Ovary (tissue), 9 donors: Measurements from ENCODE around the gene GNG12. TPM values are rescaled to one million over a fixed set of nuclear protein-coding genes. Genes with fewer than 3 reads are reported as not detected.
A peak's percentile ranks its signal among the peaks of the same experiment; 100 is the strongest.

Experiments
- DNase-seq, 5 donors: peaks; one replicate each; pipeline ENCODE4 v3.0.0-alpha.2; 2019 to 2020
- H3K27ac ChIP-seq, 2 donors: fragments of 200-600 bp; one replicate each; pipeline versions ENCODE4 v1.5.1 to v1.8.0; 2019 to 2022
- H3K27me3 ChIP-seq: fragments of 200-600 bp; one replicate; pipeline ENCODE4 v1.8.0; 2022
- H3K36me3 ChIP-seq: fragments of 200-600 bp; sonication (generic); one replicate; pipeline ENCODE4 v1.5.1; 2019
- H3K4me1 ChIP-seq: one replicate; pipeline ENCODE4 v1.8.1; 2013; ENCODE audit warnings: mild to moderate bottlenecking, moderate library complexity; ENCODE audit not compliant: insufficient read depth
- H3K4me3 ChIP-seq: fragments of 200-600 bp; sonication (generic); one replicate; pipeline ENCODE4 v1.5.1; 2017
- H3K9me3 ChIP-seq, 2 donors: fragments of 200-600 bp in 1 of 2; sonication (generic) in 1 of 2; one replicate each; pipeline versions ENCODE4 v1.5.1 to v1.8.1; 2013 to 2019; ENCODE audit warnings: mild to moderate bottlenecking in 1 of 2, moderate library complexity in 1 of 2
- EP300 ChIP-seq: sonication (generic); formaldehyde crosslinking; IDR thresholded peaks from one replicate; pipeline ENCODE4 v1.6.1; 2017; ENCODE audit warnings: antibody characterized with exemption
- POLR2A ChIP-seq: fragments of 450-650 bp; IDR thresholded peaks from one replicate; pipeline ENCODE4 v1.6.1; 2017; ENCODE audit warnings: antibody characterized with exemption, mild to moderate bottlenecking, moderate library complexity
- WGBS, 3 donors: extraction: QIAGEN DNeasy Blood & Tissue Kit in 1 of 3; methylation state at CpG; one replicate each; pipeline versions ENCODE4 v1.1.5 to v1.1.7; 2013 to 2017; 5-methylcytosine and 5-hydroxymethylcytosine counted together
- intact Hi-C, 4 donors: fragments of 100-400 bp; cut with DNase I; formaldehyde crosslinking; loops; one replicate each; pipeline versions ENCODE4 v1.11.0 to v1.15.1; 2022 to 2023
- polyA plus RNA-seq, 2 donors: library from polyadenylated mRNA; stranded (reverse); fragments of 200-250 nt in 1 of 2; fragments of 350-450 nt in 1 of 2; fragmentation: Illumina TruSeq in 1 of 2; extraction: RNeasy Lipid Tissue Mini Kit (QIAGEN cat#74804) in 1 of 2; gene quantifications; one replicate each; pipeline ENCODE4 v1.2.3, GENCODE V29; 2013 to 2014
- total RNA-seq, 7 donors: library from RNA; depleted of rRNA in 2 of 7; stranded (reverse); fragments of >200 nt in 2 of 7; fragmentation: NEBNext Ultra II Directional in 3 of 7; extraction: Animal tissue kit (Norgen Biotek cat#: 25700) in 3 of 7; gene quantifications; one replicate each; pipeline versions ENCODE4 v1.1.0 to v1.2.4, GENCODE V29; 2016 to 2023
- TF ChIP-seq, protein P1 (sequence below), 3 donors: fragments of 450-650 bp in 2 of 3; fragments of 200-600 bp in 1 of 3; IDR thresholded peaks; one replicate each; pipeline versions ENCODE4 v1.5.1 to v1.8.0; 2016 to 2022; ENCODE audit warnings: antibody characterized with exemption in 3 of 3, mild to moderate bottlenecking in 1 of 3
- donor health status: DM: no; HTN: no; CAD: no; lungs with moderate emphysema.
- donor health status: DM: no; HTN: no; CAD: no.
- donor health status: Bipolar disorder and iron deficiency.
- donor health status: DM: yes; HTN: yes; CAD: no.
- donor health status: DM: no; HTN: no; CAD: no.
- donor health status: DM: yes; HTN: yes; CAD: no.

Gene GNG12
- total and polyA plus RNA-seq, 9 donors, result 41.0 to 121 (median 68.0) TPM

DNA sequence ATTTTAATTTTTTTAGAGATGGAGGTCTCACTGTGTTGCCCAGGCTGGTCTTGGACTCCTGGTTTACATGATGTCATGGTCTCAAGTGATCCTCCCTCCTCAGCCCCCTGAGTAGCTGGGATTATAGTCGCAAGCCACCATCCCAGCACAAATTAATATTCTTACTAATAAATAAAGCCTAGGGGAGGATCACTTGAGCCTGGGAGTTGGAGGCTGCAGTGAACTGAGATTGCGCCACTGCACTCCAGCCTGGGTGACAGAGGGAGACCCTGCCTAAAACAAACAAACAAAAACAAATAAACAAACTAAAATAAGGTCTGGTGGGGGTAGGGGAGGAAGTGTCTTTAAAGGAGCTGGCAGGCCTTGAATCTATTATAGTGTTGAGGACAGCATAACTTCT is 157.0 kb downstream of the GNG12 start:
- Histone ChIP-seq H3K4me1 (peaks cover 5% of the 10 kb centered on the region), H3K27me3 (no peaks in the 10 kb centered on the region), H3K27ac (no peak overlapping the region), H3K9me3 (no peaks in the 10 kb centered on the region), H3K4me3 (no peak overlapping the region), H3K36me3 (no peaks in the 10 kb centered on the region)
- intact Hi-C loops, result no loop called here
- DNase-seq, result no peak
- TF ChIP-seq EP300 (no peak), POLR2A (no peak)
- TF ChIP-seq, protein P1, sequence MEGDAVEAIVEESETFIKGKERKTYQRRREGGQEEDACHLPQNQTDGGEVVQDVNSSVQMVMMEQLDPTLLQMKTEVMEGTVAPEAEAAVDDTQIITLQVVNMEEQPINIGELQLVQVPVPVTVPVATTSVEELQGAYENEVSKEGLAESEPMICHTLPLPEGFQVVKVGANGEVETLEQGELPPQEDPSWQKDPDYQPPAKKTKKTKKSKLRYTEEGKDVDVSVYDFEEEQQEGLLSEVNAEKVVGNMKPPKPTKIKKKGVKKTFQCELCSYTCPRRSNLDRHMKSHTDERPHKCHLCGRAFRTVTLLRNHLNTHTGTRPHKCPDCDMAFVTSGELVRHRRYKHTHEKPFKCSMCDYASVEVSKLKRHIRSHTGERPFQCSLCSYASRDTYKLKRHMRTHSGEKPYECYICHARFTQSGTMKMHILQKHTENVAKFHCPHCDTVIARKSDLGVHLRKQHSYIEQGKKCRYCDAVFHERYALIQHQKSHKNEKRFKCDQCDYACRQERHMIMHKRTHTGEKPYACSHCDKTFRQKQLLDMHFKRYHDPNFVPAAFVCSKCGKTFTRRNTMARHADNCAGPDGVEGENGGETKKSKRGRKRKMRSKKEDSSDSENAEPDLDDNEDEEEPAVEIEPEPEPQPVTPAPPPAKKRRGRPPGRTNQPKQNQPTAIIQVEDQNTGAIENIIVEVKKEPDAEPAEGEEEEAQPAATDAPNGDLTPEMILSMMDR (IDR thresholded peaks at IDR 0.05), result no peak
- WGBS, 3 donors, result 80 to 83% (median 83%) methylated on average over 2 of the region's 2 CpGs

DNA sequence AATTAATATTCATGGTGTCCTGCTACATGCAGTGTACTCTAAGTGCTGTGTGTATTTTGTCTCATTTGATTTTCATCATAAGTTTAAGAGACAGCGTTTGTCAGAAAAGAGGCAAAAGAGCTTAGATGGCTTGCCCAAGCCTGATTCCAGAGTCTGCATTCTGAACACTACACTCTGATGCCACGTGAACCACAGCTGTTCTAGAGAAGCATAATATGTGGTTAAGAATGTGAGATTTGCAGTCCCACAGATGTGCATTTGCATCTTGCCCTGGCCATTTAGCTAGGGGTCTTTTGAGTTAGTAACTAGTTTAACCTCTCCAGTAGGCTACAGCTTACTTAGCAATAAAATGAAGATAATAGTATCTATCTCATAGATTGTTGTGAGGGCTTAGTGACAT is 157.5 kb downstream of the GNG12 start:
- 37 to 55% (median 39%) methylated on average over 2 of the region's 2 CpGs for WGBS, 3 donors
- H3K4me1 ChIP-seq, result peaks cover 5% of the 10 kb centered on the region
- H3K27me3 ChIP-seq, result no peaks in the 10 kb centered on the region
- no peak overlapping the region for H3K4me3 ChIP-seq
- H3K27ac ChIP-seq, result no peak overlapping the region
- H3K36me3 ChIP-seq, result no peaks in the 10 kb centered on the region
- intact Hi-C loops, result no loop called here
- TF ChIP-seq POLR2A (no peak), EP300 (no peak)
- TF ChIP-seq, protein P1 (IDR thresholded peaks at IDR 0.05), result no peak
- DNase-seq, result no peak
- H3K9me3 ChIP-seq, result no peaks in the 10 kb centered on the region

DNA sequence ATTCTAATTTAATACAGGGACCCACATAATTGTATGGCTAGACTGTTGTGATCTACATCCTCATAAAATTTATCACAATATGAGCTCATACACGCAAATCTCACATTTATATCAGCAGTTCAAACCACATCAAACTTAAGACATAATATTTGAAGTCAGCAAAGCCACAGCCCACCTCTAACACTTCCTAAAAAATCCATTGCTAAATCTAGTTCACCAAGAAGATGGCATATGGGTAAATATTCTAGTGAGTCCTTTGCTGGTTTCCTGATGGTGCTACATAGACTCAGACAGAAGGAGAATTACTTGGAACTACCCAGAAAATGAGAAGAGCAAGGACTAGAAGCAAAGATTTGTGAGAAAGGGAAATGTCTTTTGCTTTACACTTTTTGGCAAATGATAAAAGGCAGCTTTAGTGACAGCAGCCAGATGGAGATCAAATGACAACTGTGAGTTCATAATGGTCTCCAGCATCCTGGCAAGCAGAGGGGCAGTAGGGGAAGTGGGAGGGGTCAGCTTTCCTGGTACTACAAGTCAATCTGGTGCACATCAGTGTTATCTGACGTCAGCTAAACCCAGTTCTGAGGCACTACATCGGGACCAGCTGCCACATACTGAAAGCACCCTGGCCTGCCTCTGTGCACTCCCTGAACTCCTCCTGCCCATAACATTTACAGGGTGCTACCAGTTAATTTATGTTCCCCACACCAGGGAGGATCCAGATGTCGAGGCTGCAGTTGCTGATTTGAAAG is 158.8 kb downstream of the GNG12 start:
- intact Hi-C loops, result no loop called here
- no peaks in the 10 kb centered on the region for H3K27me3 ChIP-seq
- TF ChIP-seq, protein P1 (IDR thresholded peaks at IDR 0.05), result no peak
- TF ChIP-seq POLR2A (no peak), EP300 (no peak)
- H3K4me3 ChIP-seq, result no peak overlapping the region
- no peaks in the 10 kb centered on the region for H3K36me3 ChIP-seq
- no peak overlapping the region for H3K27ac ChIP-seq
- 20 to 25% (median 23%) methylated on average over 4 of the region's 4 CpGs for WGBS, 3 donors
- H3K9me3 ChIP-seq, result no peaks in the 10 kb centered on the region
- H3K4me1 ChIP-seq, result peaks cover 5% of the 10 kb centered on the region
- DNase-seq, result peak in 4 of 5 donors; percentile 21 to 49 (median 32)

DNA sequence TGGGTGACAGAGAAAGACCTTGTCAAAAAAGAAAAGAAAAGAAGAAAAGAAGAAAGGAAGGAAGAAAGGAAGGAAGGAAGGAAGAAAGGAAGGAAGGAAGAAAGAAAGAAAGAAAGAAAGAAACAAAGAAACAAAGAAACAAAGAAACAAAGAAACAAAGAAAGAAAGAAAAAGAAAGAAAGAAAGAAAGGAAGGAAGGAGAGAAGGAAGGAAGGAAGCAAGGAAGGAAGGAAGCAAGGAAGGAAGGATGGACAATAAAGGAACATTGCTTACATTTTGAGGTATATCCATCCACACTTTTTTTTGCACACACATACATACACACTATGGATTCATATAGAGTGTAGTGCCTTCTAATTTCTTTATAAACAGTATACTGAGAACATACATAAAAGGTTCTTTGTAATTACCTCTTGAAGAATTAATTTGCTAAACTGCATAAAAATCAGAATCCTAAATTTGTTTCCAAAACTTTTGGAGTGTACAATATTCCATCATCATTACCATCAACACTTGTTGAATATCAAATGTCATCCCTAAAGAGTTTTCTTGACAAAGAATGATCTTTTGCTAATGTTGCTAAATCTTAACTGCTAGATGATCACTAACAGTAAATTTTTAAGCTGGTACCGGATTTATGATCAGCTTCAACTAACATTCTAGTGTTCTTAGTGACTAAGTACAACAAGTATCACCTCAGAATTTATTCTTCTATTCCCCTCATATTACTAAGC is 159.6 kb downstream of the GNG12 start:
- no peak overlapping the region for H3K27ac ChIP-seq
- 90 to 96% (median 94%) methylated on average over 1 of the region's 1 CpG for WGBS, 3 donors
- intact Hi-C loops, result no loop called here
- DNase-seq, result no peak
- no peaks in the 10 kb centered on the region for H3K9me3 ChIP-seq
- H3K4me1 ChIP-seq, result peaks cover 5% of the 10 kb centered on the region
- no peaks in the 10 kb centered on the region for H3K36me3 ChIP-seq
- H3K4me3 ChIP-seq, result no peak overlapping the region
- TF ChIP-seq, protein P1 (IDR thresholded peaks at IDR 0.05), result no peak
- TF ChIP-seq POLR2A (no peak), EP300 (no peak)
- no peaks in the 10 kb centered on the region for H3K27me3 ChIP-seq
